ENCODE results near the gene USP13. TPM values are rescaled to one million over a fixed set of nuclear protein-coding genes. Genes with fewer than 3 reads are reported as not detected.

Gene USP13
- total and polyA plus RNA-seq, 2 of the 4 experiments (the other 2 are of a cell fraction): 9.2 to 18.1 TPM

- Histone ChIP-seq H2AK9ac (replicated peaks; ENCODE audit: low read depth, low read length, poor library complexity) (no peak overlapping the region), H4K20me1 (ENCODE audit: insufficient read depth, low read length) (no peaks in the 10 kb centered on the region), H3K4me1 (ENCODE audit: control insufficient read depth, insufficient read depth, low read length) (peaks cover 1% of the 10 kb centered on the region), H4K5ac (ENCODE audit: low read depth, low read length) (no peak overlapping the region), H2BK20ac (ENCODE audit: low read depth, low read length) (no peak overlapping the region), H2BK5ac (ENCODE audit: low read depth, low read length, poor library complexity, severe bottlenecking) (no peak overlapping the region), H3K36me3 (ENCODE audit: control insufficient read depth, insufficient read depth, low read length) (peaks cover 7% of the 10 kb centered on the region), H3K9ac (ENCODE audit: low read depth, low read length) (no peak overlapping the region), H3K14ac (replicated peaks; ENCODE audit: low read depth, low read length) (no peak overlapping the region), H3K56ac (ENCODE audit: extremely low read depth, insufficient read depth, low read length) (no peak overlapping the region), H3K27me3 (ENCODE audit: control insufficient read depth, insufficient read depth, low read length) (no peaks in the 10 kb centered on the region), H2AK5ac (ENCODE audit: low read depth, low read length) (no peak overlapping the region), H3K4me2 (ENCODE audit: low read depth, low read length) (no peak overlapping the region), H4K8ac (ENCODE audit: low read depth in 2 of 2, low read length in 2 of 2) (no peak overlapping the region), H3K23ac (ENCODE audit: low read depth, low read length) (peak overlapping the region; percentile 49; the same call in 1 of the 2 replicates), H2AFZ (replicated peaks; ENCODE audit: low read length, poor library complexity) (no peak overlapping the region), H3K18ac (ENCODE audit: low read depth, low read length) (no peak overlapping the region), H4K91ac (ENCODE audit: insufficient read depth, low read depth, low read length) (no peak overlapping the region), H3K9me1 (ENCODE audit: insufficient read depth, low read length) (peaks cover 8% of the 10 kb centered on the region), H3K79me1 (ENCODE audit: low read depth in 1 of 2, low read length in 2 of 2) (peaks cover 11 to 28% of the 10 kb centered on the region in 2 experiments), H3K4me3 (ENCODE audit: insufficient read depth, low read depth, low read length) (no peak overlapping the region), H3K9me3 (ENCODE audit: control insufficient read depth, insufficient read depth, low read length) (no peaks in the 10 kb centered on the region), H3K27ac (ENCODE audit: insufficient read depth, low read length) (no peak overlapping the region), H2BK15ac (ENCODE audit: low read depth, low read length) (no peak overlapping the region), H2BK120ac (ENCODE audit: low read depth, low read length) (no peak overlapping the region), H3K4ac (ENCODE audit: low read depth, low read length) (no peak overlapping the region)
- dilution Hi-C loops (cut with HindIII; ENCODE audit: low sequenced_read_pairs, unreplicated experiment) (no loop called here), in situ Hi-C loops (cut with MboI; ENCODE audit: low sequenced_read_pairs) (no loop called here), intact Hi-C loops (cut with micrococcal nuclease) (no loop called here)
- 100% methylated on average over 2 of the region's 4 CpGs; no CpG with 5 or more reads in 1 of the 2 experiments for WGBS, 2 experiments (ENCODE audit: extremely low coverage in 2 of 2, insufficient read length in 1 of 2)
- BruUV-seq (replicated peaks): no TSS peak
- ATAC-seq (ENCODE audit: low read depth): no peak
- DNase-seq: no peak
- ChIA-PET POLR2A (ENCODE audit: unreplicated experiment) (interaction anchor here (0.6 kb wide), 1 partner anchor 11 kb away, joined by 5 read pairs; no protein-coding TSS in a partner anchor), CTCF (no interaction called here)
- TF ChIP-seq CTCF (conservative IDR thresholded peaks at IDR 0.05; ENCODE audit: low read depth, low read length) (no peak), SMC3 (IDR thresholded peaks at IDR 0.05; ENCODE audit: low read depth, low read length) (no peak)
Measured at GRCh38 chr3:179734497-179735281, 81.8 kb downstream of the USP13 start.
